Adrenal gland (tissue), 12 donors: ENCODE results near the gene WFDC1. TPM values are rescaled to one million over a fixed set of nuclear protein-coding genes. Genes with fewer than 3 reads are reported as not detected.

Experiments used
- DNase-seq, 7 donors: peaks; one replicate each; pipeline ENCODE4 v3.0.0-alpha.2; 2019 to 2020
- H3K27ac ChIP-seq, 5 donors: fragments of 200-600 bp; sonication (generic) in 4 of 5; 1 replicate in 3 of 5; 2 replicates in 2 of 5; pipeline versions ENCODE4 v1.5.1 to v1.8.0; 2016 to 2020; ENCODE audit warnings: mild to moderate bottlenecking in 1 of 5
- H3K27me3 ChIP-seq: fragments of 200-600 bp; 2 replicates; pipeline ENCODE4 v1.8.0; 2021
- H3K36me3 ChIP-seq, 2 donors: fragments of 200-600 bp; replicated peaks in 1 of 2; 1 replicate in 1 of 2; 2 replicates in 1 of 2; pipeline versions ENCODE4 v1.5.1 to v1.8.0; 2018 to 2022
- H3K4me1 ChIP-seq, 2 donors: fragments of 200-600 bp; replicated peaks in 1 of 2; 1 replicate in 1 of 2; 2 replicates in 1 of 2; pipeline versions ENCODE4 v1.5.1 to v1.8.0; 2018 to 2021
- H3K4me3 ChIP-seq, 4 donors: fragments of 200-600 bp; sonication (generic) in 3 of 4; one replicate each; pipeline ENCODE4 v1.5.1; 2016 to 2018
- H3K9me3 ChIP-seq, 3 donors: fragments of 200-600 bp; sonication (generic) in 1 of 3; replicated peaks in 1 of 3; 1 replicate in 2 of 3; 2 replicates in 1 of 3; pipeline versions ENCODE4 v1.5.1 to v1.8.0; 2016 to 2021
- CTCF ChIP-seq, 6 experiments: fragments of 450-650 bp in 4 of 6; fragments of 200-600 bp in 2 of 6; sonication (generic) in 1 of 6; IDR thresholded peaks; 1 replicate in 5 of 6; 2 replicates in 1 of 6; pipeline versions ENCODE4 v1.5.1 to v1.8.0; 2016 to 2021; ENCODE audit warnings: antibody characterized with exemption in 6 of 6, mild to moderate bottlenecking in 2 of 6, moderate library complexity in 1 of 6
- POLR2A ChIP-seq, 2 donors: fragments of 450-650 bp; IDR thresholded peaks; one replicate each; pipeline ENCODE4 v1.6.1; 2017; ENCODE audit warnings: antibody characterized with exemption in 2 of 2, mild to moderate bottlenecking in 2 of 2, moderate library complexity in 1 of 2
- WGBS, 4 donors: extraction: QIAGEN DNeasy Blood & Tissue Kit in 2 of 4; methylation state at CpG; one replicate each; pipeline versions ENCODE4 v1.1.5 to v1.1.7; 2013 to 2017; 5-methylcytosine and 5-hydroxymethylcytosine counted together
- intact Hi-C, 2 donors: fragments of 100-400 bp; cut with DNase I; formaldehyde crosslinking; loops; one replicate each; pipeline versions ENCODE4 v1.14.1 to v1.15.0; 2022 to 2023
- polyA plus RNA-seq, 3 donors: library from polyadenylated mRNA; stranded (reverse); fragments of 200-250 nt in 2 of 3; fragments of 350-450 nt in 1 of 3; fragmentation: Illumina TruSeq in 1 of 3; extraction: RNeasy Lipid Tissue Mini Kit (QIAGEN cat#74804) in 1 of 3; gene quantifications; one replicate each; pipeline ENCODE4 v1.2.3, GENCODE V29; 2013 to 2014
- total RNA-seq, 9 donors: library from RNA; depleted of rRNA in 4 of 9; stranded (reverse); fragments of >200 nt in 4 of 9; fragments of 120-200 nt in 1 of 9; fragmentation: NEBNext Ultra II Directional in 1 of 9; extraction: Animal tissue kit (Norgen Biotek cat#: 25700) in 1 of 9; gene quantifications; one replicate each; pipeline versions ENCODE4 v1.1.0 to v1.2.4, GENCODE V29; 2013 to 2023
- donor health status: healthy with polysubstance abuse.
- donor health status: Bipolar disorder and iron deficiency.
- donor health status: DM: yes; HTN: yes; CAD: no.
- donor health status: DM: no; HTN: no; CAD: no.
- donor health status: DM: no; HTN: no; CAD: no.
- donor health status: DM: yes; HTN: yes; CAD: no.

The WFDC1 gene
- total and polyA plus RNA-seq, 12 donors: 9.6 to 284 (median 39.8) TPM

- Histone ChIP-seq H3K4me3 (no peak overlapping the region), H3K9me3 (no peaks in the 10 kb centered on the region), H3K36me3 (no peaks in the 10 kb centered on the region), H3K4me1 (no peaks in the 10 kb centered on the region), H3K27ac (no peak overlapping the region), H3K27me3 (no peaks in the 10 kb centered on the region)
- WGBS, 4 donors: 75 to 84% (median 81%) methylated on average over 4 of the region's 4 CpGs
- DNase-seq: no peak
- TF ChIP-seq POLR2A (IDR thresholded peaks at IDR 0.05): no peak
- TF ChIP-seq CTCF (IDR thresholded peaks at IDR 0.05): no peak
- intact Hi-C loops: no loop called here
These were observed 27.3 kb upstream of the WFDC1 start for GRCh38 chr16:84267380-84267779.

GRCh38 chr16:84268291-84269040 is 26.2 kb upstream of the WFDC1 start:
- no peaks in the 10 kb centered on the region for H3K36me3 ChIP-seq
- no peaks in the 10 kb centered on the region for H3K27me3 ChIP-seq
- 62 to 71% (median 67%) methylated on average over 18 of the region's 18 CpGs for WGBS, 4 donors
- H3K4me3 ChIP-seq: no peak overlapping the region
- no peaks in the 10 kb centered on the region for H3K9me3 ChIP-seq
- no peaks in the 10 kb centered on the region for H3K4me1 ChIP-seq
- intact Hi-C loops: no loop called here
- no peak for DNase-seq
- H3K27ac ChIP-seq: no peak overlapping the region
- TF ChIP-seq POLR2A (IDR thresholded peaks at IDR 0.05) (no peak), CTCF (IDR thresholded peaks at IDR 0.05) (no peak)

GRCh38 chr16:84270071-84270470 is 24.6 kb upstream of the WFDC1 start:
- H3K4me1 ChIP-seq: no peaks in the 10 kb centered on the region
- intact Hi-C loops: no loop called here
- TF ChIP-seq POLR2A (IDR thresholded peaks at IDR 0.05) (no peak), CTCF (IDR thresholded peaks at IDR 0.05) (no peak)
- no peak overlapping the region for H3K27ac ChIP-seq
- H3K4me3 ChIP-seq: no peak overlapping the region
- H3K36me3 ChIP-seq: no peaks in the 10 kb centered on the region
- 77 to 83% (median 81%) methylated on average over 9 of the region's 9 CpGs for WGBS, 4 donors
- no peaks in the 10 kb centered on the region for H3K9me3 ChIP-seq
- no peak for DNase-seq
- no peaks in the 10 kb centered on the region for H3K27me3 ChIP-seq

GRCh38 chr16:84270531-84270930 is 24.1 kb upstream of the WFDC1 start:
- no peak for TF ChIP-seq CTCF (IDR thresholded peaks at IDR 0.05)
- no peak for TF ChIP-seq POLR2A (IDR thresholded peaks at IDR 0.05)
- Histone ChIP-seq H3K27ac (no peak overlapping the region), H3K36me3 (no peaks in the 10 kb centered on the region), H3K27me3 (no peaks in the 10 kb centered on the region), H3K9me3 (no peaks in the 10 kb centered on the region), H3K4me3 (no peak overlapping the region), H3K4me1 (no peaks in the 10 kb centered on the region)
- intact Hi-C loops: no loop called here
- 80 to 87% (median 82%) methylated on average over 5 to 10 of the region's 10 CpGs for WGBS, 4 donors
- DNase-seq: no peak
